Smooth muscle cell (in vitro differentiated cells): ENCODE data around the gene SCG3. TPM values are rescaled to one million over a fixed set of nuclear protein-coding genes. Genes with fewer than 3 reads are reported as not detected.

Experiments used
- DNase-seq: peaks from one replicate; lab custom pipeline; 2025; ENCODE audit not compliant: unreplicated experiment; lab: John Stamatoyannopoulos, UW
- H2AFZ ChIP-seq: fragments of 200-600 bp; sonication (generic); 2 replicates; pipeline ENCODE4 v1.6.0; 2016; ENCODE audit warnings: antibody characterized with exemption, low read depth, mild to moderate bottlenecking
- H3F3A ChIP-seq: fragments of 200-600 bp; sonication (generic); 2 replicates; pipeline ENCODE4 v1.6.0; 2017; ENCODE audit warnings: antibody characterized with exemption, low read depth
- H3K27ac ChIP-seq: fragments of 200-600 bp; sonication (generic); 2 replicates; pipeline ENCODE4 v1.5.1; 2016; ENCODE audit warnings: low read depth, mild to moderate bottlenecking
- H3K27me3 ChIP-seq: fragments of 200-600 bp; sonication (generic); 2 replicates; pipeline ENCODE4 v1.6.1; 2016; ENCODE audit warnings: low read depth, mild to moderate bottlenecking
- H3K36me3 ChIP-seq: fragments of 200-600 bp; sonication (generic); 2 replicates; pipeline ENCODE4 v1.5.1; 2016; ENCODE audit warnings: low read depth
- H3K4me1 ChIP-seq: fragments of 200-600 bp; sonication (generic); 2 replicates; pipeline ENCODE4 v1.5.1; 2016; ENCODE audit warnings: low read depth
- H3K4me2 ChIP-seq: fragments of 200-600 bp; sonication (generic); 2 replicates; pipeline ENCODE4 v1.6.0; 2016; ENCODE audit warnings: mild to moderate bottlenecking
- H3K4me3 ChIP-seq: fragments of 200-600 bp; sonication (generic); 2 replicates; pipeline ENCODE4 v1.5.1; 2016; ENCODE audit warnings: mild to moderate bottlenecking
- H3K79me2 ChIP-seq: fragments of 200-600 bp; sonication (generic); 2 replicates; pipeline ENCODE4 v1.6.0; 2016; ENCODE audit warnings: low read depth, mild to moderate bottlenecking
- H3K9ac ChIP-seq: fragments of 200-600 bp; sonication (generic); 2 replicates; pipeline ENCODE4 v1.6.0; 2016; ENCODE audit warnings: low read depth
- H3K9me3 ChIP-seq: fragments of 200-600 bp; sonication (generic); replicated peaks from 2 replicates; pipeline ENCODE4 v1.5.1; 2016; ENCODE audit warnings: low read depth
- H4K20me1 ChIP-seq: fragments of 200-600 bp; sonication (generic); 2 replicates; pipeline ENCODE4 v1.6.0; 2016; ENCODE audit warnings: low read depth
- WGBS: methylation state at CpG from one replicate; pipeline ENCODE4 v1.1.7; 2016; ENCODE audit warnings: low lambda C conversion rate; 5-methylcytosine and 5-hydroxymethylcytosine counted together
- polyA plus RNA-seq: library from polyadenylated mRNA; unstranded; fragments of >200 nt; fragmentation: Nextera tagmentation; extraction: Ambion mirVana; gene quantifications from 2 replicates; pipeline ENCODE4 v1.2.1, GENCODE V29; 2016
- total RNA-seq: library from RNA; depleted of rRNA; stranded (reverse); fragments of >200 nt; gene quantifications from 2 replicates; pipeline ENCODE4 v1.2.3, GENCODE V29; 2014
- TF ChIP-seq, protein P1 (sequence below): fragments of 200-600 bp; sonication (generic); IDR thresholded peaks from 2 replicates; pipeline ENCODE4 v1.5.1; 2017; ENCODE audit warnings: borderline replicate concordance, mild to moderate bottlenecking, antibody characterized with exemption; ENCODE audit not compliant: insufficient read depth, poor library complexity, severe bottlenecking

The SCG3 gene
- total and polyA plus RNA-seq, 2 experiments from 2014 or later = not detected

DNA sequence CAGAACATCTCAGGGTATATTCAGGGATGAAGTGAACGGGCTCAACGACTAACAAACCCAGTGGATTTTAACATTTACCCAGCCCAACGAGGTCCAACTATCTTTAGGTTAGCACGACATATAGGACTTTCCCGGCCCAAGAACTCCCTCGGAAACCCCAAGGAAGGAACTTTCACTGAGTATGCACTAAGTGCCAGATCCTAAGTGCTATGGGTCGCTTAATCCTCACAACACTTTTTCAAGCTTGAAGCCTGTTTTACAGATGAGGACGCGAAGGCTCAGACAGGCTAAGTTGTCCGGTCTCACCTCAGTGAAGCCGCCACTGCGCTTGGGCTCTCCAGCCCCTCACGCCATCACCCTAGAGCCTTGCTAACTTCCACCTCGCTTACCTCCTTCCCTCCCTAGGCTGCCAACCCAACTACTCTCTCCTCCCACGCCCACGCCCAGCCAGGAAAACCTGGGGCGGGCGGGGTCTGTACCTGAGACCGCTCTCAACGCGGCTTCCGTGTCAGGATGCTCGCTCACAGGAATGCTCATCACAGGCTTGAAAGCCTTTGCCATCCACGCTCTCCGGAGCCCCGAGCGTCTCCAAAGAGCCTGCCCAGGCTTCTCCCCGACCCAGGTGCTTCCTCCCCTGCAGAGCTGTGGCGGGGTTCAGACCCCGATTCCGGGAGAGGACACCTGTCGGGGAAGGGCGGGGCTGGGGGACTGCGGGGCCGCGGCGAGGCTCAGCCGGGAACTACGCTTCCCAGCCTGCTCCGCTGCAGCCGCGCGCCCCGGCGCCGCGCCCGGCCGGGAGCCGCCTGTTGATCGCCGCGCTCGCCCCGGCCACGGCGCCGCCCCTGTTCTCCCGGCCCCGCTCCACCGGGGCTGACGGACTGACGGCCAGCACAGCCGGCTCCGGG, 69.7 kb downstream of the SCG3 start, which contains the start of gene TMOD2:
TMOD2 (plus strand) TSS at position 806 of the 905 bp plus-strand sequence. CDS start 14,845 bp downstream, outside the sequence.
- peaks cover 7% of the 10 kb centered on the region for H3K4me1 ChIP-seq
- WGBS = 6% methylated on average over 64 of the region's 65 CpGs
- DNase-seq = no peak
- H4K20me1 ChIP-seq = no peaks in the 10 kb centered on the region
- no peaks in the 10 kb centered on the region for H3K79me2 ChIP-seq
- no peaks in the 10 kb centered on the region for H3F3A ChIP-seq
- H3K27ac ChIP-seq = no peak within 1 kb of the TSS
- H3K4me3 ChIP-seq = peak within 1 kb of the TSS; percentile 75
- peak within 1 kb of the TSS; percentile 93 for H2AFZ ChIP-seq
- peaks cover 43% of the 10 kb centered on the region for H3K27me3 ChIP-seq
- H3K36me3 ChIP-seq = no peaks in the 10 kb centered on the region
- H3K4me2 ChIP-seq = peak within 1 kb of the TSS; percentile 95
- no peaks in the 10 kb centered on the region for H3K9me3 ChIP-seq
- no peak within 1 kb of the TSS for H3K9ac ChIP-seq
- TF ChIP-seq, protein P1, sequence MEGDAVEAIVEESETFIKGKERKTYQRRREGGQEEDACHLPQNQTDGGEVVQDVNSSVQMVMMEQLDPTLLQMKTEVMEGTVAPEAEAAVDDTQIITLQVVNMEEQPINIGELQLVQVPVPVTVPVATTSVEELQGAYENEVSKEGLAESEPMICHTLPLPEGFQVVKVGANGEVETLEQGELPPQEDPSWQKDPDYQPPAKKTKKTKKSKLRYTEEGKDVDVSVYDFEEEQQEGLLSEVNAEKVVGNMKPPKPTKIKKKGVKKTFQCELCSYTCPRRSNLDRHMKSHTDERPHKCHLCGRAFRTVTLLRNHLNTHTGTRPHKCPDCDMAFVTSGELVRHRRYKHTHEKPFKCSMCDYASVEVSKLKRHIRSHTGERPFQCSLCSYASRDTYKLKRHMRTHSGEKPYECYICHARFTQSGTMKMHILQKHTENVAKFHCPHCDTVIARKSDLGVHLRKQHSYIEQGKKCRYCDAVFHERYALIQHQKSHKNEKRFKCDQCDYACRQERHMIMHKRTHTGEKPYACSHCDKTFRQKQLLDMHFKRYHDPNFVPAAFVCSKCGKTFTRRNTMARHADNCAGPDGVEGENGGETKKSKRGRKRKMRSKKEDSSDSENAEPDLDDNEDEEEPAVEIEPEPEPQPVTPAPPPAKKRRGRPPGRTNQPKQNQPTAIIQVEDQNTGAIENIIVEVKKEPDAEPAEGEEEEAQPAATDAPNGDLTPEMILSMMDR = no peak

DNA sequence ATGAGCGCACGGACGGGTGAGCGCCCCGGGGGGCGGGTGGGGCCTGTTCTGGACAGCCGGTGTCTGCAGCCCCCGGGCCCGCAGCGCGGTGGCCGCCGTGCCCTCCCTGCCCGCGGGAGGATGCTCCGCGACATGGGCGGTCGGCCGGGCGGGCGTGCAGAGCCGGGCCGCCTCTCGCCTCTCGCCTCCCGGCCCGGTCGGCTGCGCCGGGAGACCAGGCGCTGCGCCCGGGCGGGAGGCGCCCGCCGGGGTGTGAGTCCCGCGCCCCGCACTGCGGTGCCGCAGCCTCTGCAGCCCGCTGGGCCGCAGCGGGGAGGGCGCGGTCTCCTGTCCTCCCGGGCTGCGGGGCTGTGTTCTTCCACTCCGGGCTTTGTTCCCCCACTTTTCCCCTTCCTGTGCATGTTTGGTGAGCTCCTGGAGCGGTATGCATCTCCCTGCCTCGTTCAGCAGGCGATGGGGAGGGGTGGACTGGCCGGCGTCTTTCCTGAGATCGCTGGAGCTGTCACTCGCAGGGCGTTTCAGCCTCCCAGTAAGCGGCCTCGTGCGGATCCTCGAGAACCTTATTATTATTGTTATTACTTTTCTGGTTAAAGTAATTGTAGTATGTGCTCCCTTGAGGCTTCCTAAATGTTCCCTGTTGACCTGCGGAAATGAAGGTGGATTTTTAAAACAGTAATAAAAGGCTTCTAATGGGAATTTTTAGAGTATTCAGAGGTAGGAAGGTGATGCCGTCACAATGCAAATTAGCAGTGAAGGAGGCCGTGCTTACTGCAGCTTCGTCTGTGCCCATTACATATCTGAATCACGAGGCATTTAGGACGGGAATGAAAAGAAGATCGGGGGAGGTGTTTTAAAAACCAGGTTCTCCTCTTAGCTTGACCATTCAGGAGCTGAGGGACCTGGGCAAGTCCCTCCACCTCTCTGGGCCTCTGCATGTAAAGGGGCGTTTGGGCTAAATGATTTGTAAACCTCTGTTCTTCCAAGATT, 70.7 kb downstream of the SCG3 start:
- no peaks in the 10 kb centered on the region for H3K79me2 ChIP-seq
- no peaks in the 10 kb centered on the region for H3K36me3 ChIP-seq
- H3K27ac ChIP-seq = no peak overlapping the region
- peaks cover 7% of the 10 kb centered on the region for H3K4me1 ChIP-seq
- no peaks in the 10 kb centered on the region for H4K20me1 ChIP-seq
- peak overlapping the region; percentile 93 for H2AFZ ChIP-seq
- TF ChIP-seq, protein P1 = no peak
- peak overlapping the region; percentile 95 for H3K4me2 ChIP-seq
- DNase-seq = no peak
- 5% methylated on average over 40 of the region's 71 CpGs for WGBS
- H3K27me3 ChIP-seq = peaks cover 43% of the 10 kb centered on the region
- no peak overlapping the region for H3K9ac ChIP-seq
- no peaks in the 10 kb centered on the region for H3K9me3 ChIP-seq
- no peaks in the 10 kb centered on the region for H3F3A ChIP-seq
- peak overlapping the region; percentile 75 for H3K4me3 ChIP-seq

DNA sequence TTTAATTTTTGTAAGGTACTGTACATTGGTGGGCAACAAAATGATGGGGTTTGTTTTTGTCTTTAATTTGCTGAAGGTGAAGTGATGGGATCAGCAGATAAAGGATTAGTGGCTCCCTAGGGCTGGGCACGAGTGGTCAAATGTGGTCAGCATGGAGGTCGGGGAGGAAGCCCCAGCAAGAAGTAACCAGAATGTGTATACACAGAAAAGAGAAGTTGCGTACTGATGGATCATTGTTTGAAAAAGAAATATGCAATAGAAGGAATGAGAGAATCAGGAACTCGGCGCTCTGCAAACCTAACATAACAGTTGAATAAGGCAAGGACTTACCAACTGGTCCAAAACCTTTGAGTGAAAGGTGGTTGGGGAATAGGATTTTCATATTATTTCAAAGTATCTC, 71.6 kb downstream of the SCG3 start:
- 89% methylated on average over 5 of the region's 5 CpGs for WGBS
- H4K20me1 ChIP-seq = no peaks in the 10 kb centered on the region
- H3K36me3 ChIP-seq = no peaks in the 10 kb centered on the region
- peaks cover 7% of the 10 kb centered on the region for H3K4me1 ChIP-seq
- no peaks in the 10 kb centered on the region for H3K79me2 ChIP-seq
- H3K27me3 ChIP-seq = peaks cover 43% of the 10 kb centered on the region
- no peaks in the 10 kb centered on the region for H3K9me3 ChIP-seq
- H3K9ac ChIP-seq = no peak overlapping the region
- H3F3A ChIP-seq = no peaks in the 10 kb centered on the region
- no peak overlapping the region for H3K27ac ChIP-seq
- TF ChIP-seq, protein P1 = no peak
- DNase-seq = no peak
- no peak overlapping the region for H3K4me2 ChIP-seq
- no peak overlapping the region for H3K4me3 ChIP-seq
- H2AFZ ChIP-seq = no peak overlapping the region
